ENCODE measurements around the gene GATA6. TPM values are rescaled to one million over a fixed set of nuclear protein-coding genes. Genes with fewer than 3 reads are reported as not detected.

Gene GATA6
- total and polyA plus RNA-seq, 2 of the 8 experiments (the other 6 are each of a cell fraction or from before 2014, with no cell fraction given): 0.09 TPM; not detected in 1

GRCh38 chr18:22204214-22204536, 34.8 kb downstream of the GATA6 start:
- Histone ChIP-seq H2BK120ac (replicated peaks; ENCODE audit: low read depth, low read length) (no peak overlapping the region), H4K8ac (ENCODE audit: extremely low read depth, insufficient read depth, low read length) (no peak overlapping the region), H3K4me2 (ENCODE audit: insufficient read depth in 1 of 2, low read depth in 2 of 2, low read length in 2 of 2) (no peak overlapping the region), H3K9me3 (ENCODE audit: insufficient read depth in 2 of 2, low read depth in 1 of 2, low read length in 1 of 2) (no peaks in the 10 kb centered on the region), H3K4me3 (ENCODE audit: extremely low read depth in 1 of 4, insufficient read depth in 2 of 4, low read depth in 3 of 4, low read length in 4 of 4) (no peak overlapping the region), H4K5ac (ENCODE audit: insufficient read length, low read depth, low read length) (no peak overlapping the region), H3K23me2 (ENCODE audit: low read depth, low read length) (no peaks in the 10 kb centered on the region), H3K27me3 (replicated peaks in 1 of 4; ENCODE audit: control insufficient read depth in 3 of 4, extremely low read depth in 1 of 4, insufficient read depth in 3 of 4, low read length in 3 of 4) (no peaks in the 10 kb centered on the region; a peak in 2 of 7 replicates), H2BK5ac (ENCODE audit: low read depth, low read length) (no peak overlapping the region), H2AFZ (ENCODE audit: low read length) (no peak overlapping the region), H2AK5ac (ENCODE audit: low read depth, low read length) (no peak overlapping the region), H3K56ac (replicated peaks; ENCODE audit: insufficient read length, low read depth, low read length) (no peak overlapping the region), H2BK20ac (ENCODE audit: low read length) (no peak overlapping the region), H4K20me1 (replicated peaks in 1 of 2; ENCODE audit: control insufficient read depth in 1 of 2, insufficient read depth in 2 of 2, low read length in 2 of 2) (no peaks in the 10 kb centered on the region), H3K23ac (ENCODE audit: insufficient read length) (no peak overlapping the region), H4K91ac (replicated peaks; ENCODE audit: insufficient read length, low read length) (no peak overlapping the region), H3K4me1 (replicated peaks in 1 of 4; ENCODE audit: control insufficient read depth in 3 of 4, insufficient read depth in 4 of 4, low read length in 3 of 4) (no peaks in the 10 kb centered on the region), H3K9ac (replicated peaks in 1 of 4; ENCODE audit: extremely low read depth in 1 of 4, low read depth in 3 of 4, low read length in 3 of 4) (no peak overlapping the region), H3K36me3 (ENCODE audit: control insufficient read depth in 2 of 4, insufficient read depth in 4 of 4, low read length in 3 of 4) (no peaks in the 10 kb centered on the region), H3K4ac (replicated peaks; ENCODE audit: insufficient read length, low read depth, low read length) (no peak overlapping the region), H3K79me1 (ENCODE audit: low read depth, low read length) (no peaks in the 10 kb centered on the region), H2BK12ac (ENCODE audit: low read depth, low read length) (no peak overlapping the region), H2BK15ac (ENCODE audit: low read length) (no peak overlapping the region), H3K14ac (ENCODE audit: insufficient read length) (no peak overlapping the region), H3K27ac (ENCODE audit: low read depth, low read length) (no peak overlapping the region), H3K18ac (ENCODE audit: extremely low read depth, low read length) (no peak overlapping the region), H3K79me2 (ENCODE audit: control insufficient read depth in 1 of 2, insufficient read depth in 2 of 2, low read length in 2 of 2) (no peaks in the 10 kb centered on the region)
- POLR2A ChIA-PET (ENCODE audit: partially characterized antibody): interaction anchor here (2.1 kb wide), 1 partner anchor 13 kb away, joined by 5 read pairs; no protein-coding TSS in a partner anchor
- FAIRE-seq (no peak), DNase-seq (ENCODE audit: low read depth in 1 of 2, low spot score in 2 of 2) (no peak)
- WGBS, 2 experiments (ENCODE audit: extremely low coverage in 1 of 2, insufficient coverage in 1 of 2, insufficient read length in 1 of 2, insufficient replicate concordance in 2 of 2, low coverage in 1 of 2, low lambda C conversion rate in 2 of 2, missing lambda C conversion rate in 1 of 2): no CpG with 5 or more reads among the region's 1 CpG
- CTCF ChIA-PET (ENCODE audit: partially characterized antibody): interaction anchor here (0.9 to 1.0 kb wide), 2 partner anchors 10 to 21 kb away, joined by 3 to 4 read pairs; no protein-coding TSS in a partner anchor
- no peak for TF ChIP-seq RNF2 (IDR thresholded peaks at IDR 0.05; ENCODE audit: borderline replicate concordance, low read depth, low read length, missing control alignments, poor library complexity, severe bottlenecking)
- TF ChIP-seq MAX (IDR thresholded peaks at IDR 0.05): no peak
- TF ChIP-seq MAFK (IDR thresholded peaks at IDR 0.05; ENCODE audit: low read depth, low read length): no peak
- TF ChIP-seq RAD21 (IDR thresholded peaks at IDR 0.05 in 1 of 2, conservative IDR thresholded peaks at IDR 0.05 in 1 of 2; ENCODE audit: low read depth in 2 of 2, low read length in 2 of 2): no peak
- TF ChIP-seq TAF1 (IDR thresholded peaks at IDR 0.05; ENCODE audit: low read depth, low read length): no peak
